Measurements from ENCODE around the gene KIT. TPM values are rescaled to one million over a fixed set of nuclear protein-coding genes. Genes with fewer than 3 reads are reported as not detected.

KIT gene
- total and polyA plus RNA-seq, 10 of the 15 experiments (the other 5 are each of a cell fraction or from before 2014, with no cell fraction given), result 0.01 to 0.03 TPM; not detected in 8

- no peak for DNase-seq (ENCODE audit: low read depth, low spot score)
- H3K4me1 ChIP-seq (ENCODE audit: control insufficient read depth, insufficient read depth, low read length), result no peaks in the 10 kb centered on the region
- CTCF ChIA-PET, result no interaction called here
- RAD21 ChIA-PET (ENCODE audit: unreplicated experiment), result no interaction called here
- H3K9ac ChIP-seq (ENCODE audit: control insufficient read depth, insufficient read depth, low read length), result no peak overlapping the region
- FAIRE-seq, result no peak
- no peak overlapping the region for H3K4me3 ChIP-seq
- WGBS (ENCODE audit: insufficient coverage, insufficient replicate concordance, low lambda C conversion rate, missing lambda C conversion rate), result 88% methylated on average over 1 of the region's 1 CpG
- BruUV-seq (replicated peaks), result no TSS peak
- no peaks in the 10 kb centered on the region for H4K20me1 ChIP-seq (ENCODE audit: control insufficient read depth, insufficient read depth)
- TF ChIP-seq IKZF1 (conservative IDR thresholded peaks at IDR 0.05) (no peak), TAF1 (IDR thresholded peaks at IDR 0.05; ENCODE audit: borderline replicate concordance, low read depth, low read length) (no peak), KAT2A (conservative IDR thresholded peaks at IDR 0.05; ENCODE audit: control insufficient read depth, low read depth, low read length) (no peak), NR2F1 (conservative IDR thresholded peaks at IDR 0.05) (no peak), STAT3 (IDR thresholded peaks at IDR 0.05; ENCODE audit: low read depth, low read length) (no peak), RAD21 (IDR thresholded peaks at IDR 0.05; ENCODE audit: insufficient read depth, low read depth, low read length) (no peak), MYC (IDR thresholded peaks at IDR 0.05; ENCODE audit: insufficient read depth, insufficient read length, insufficient replicate concordance, low read length, severe bottlenecking) (no peak), FOXM1 (IDR thresholded peaks at IDR 0.05; ENCODE audit: low read depth, low read length) (no peak), RBBP5 (conservative IDR thresholded peaks at IDR 0.05) (no peak)
- no peak overlapping the region for H3K4me2 ChIP-seq (ENCODE audit: control insufficient read depth, insufficient read depth)
- SMC1A ChIA-PET (ENCODE audit: uncharacterized antibody, unreplicated experiment), result no interaction called here
- POLR2A ChIA-PET, result no interaction called here
- H2AFZ ChIP-seq (ENCODE audit: control insufficient read depth, low read depth, low read length), result no peak overlapping the region
- H3K79me2 ChIP-seq (ENCODE audit: control insufficient read depth, insufficient read depth, low read length), result no peaks in the 10 kb centered on the region
- H3K27me3 ChIP-seq (replicated peaks in 1 of 2; ENCODE audit: control insufficient read depth in 2 of 2, insufficient read depth in 2 of 2, low read length in 1 of 2), result no peaks in the 10 kb centered on the region
- H3K9me3 ChIP-seq (replicated peaks; ENCODE audit: control insufficient read depth, insufficient read depth, low read length), result no peaks in the 10 kb centered on the region
- H3K27ac ChIP-seq (ENCODE audit: control insufficient read depth, insufficient read depth), result no peak overlapping the region
- intact Hi-C loops (cut with micrococcal nuclease; ENCODE audit: unreplicated experiment), result no loop called here
- ATAC-seq, result no peak
- no peaks in the 10 kb centered on the region for H3K36me3 ChIP-seq (ENCODE audit: control insufficient read depth in 2 of 2, insufficient read depth in 2 of 2, low read length in 1 of 2)
- in situ Hi-C loops (cut with MboI), result no loop called here
Measured at GRCh38 chr4:54669831-54670230, 12.1 kb downstream of the KIT start.

All from GM12878 (cell line).